Gastrocnemius medialis (tissue), 4 donors: ENCODE data around the gene SLC35E1.

Experiments used
- POLR2A ChIP-seq, 2 donors: fragments of 450-650 bp; IDR thresholded peaks; one replicate each; pipeline ENCODE4 v1.6.1; 2017; ENCODE audit warnings: antibody characterized with exemption in 2 of 2, mild to moderate bottlenecking in 2 of 2, moderate library complexity in 2 of 2
- TF ChIP-seq, protein P1 (sequence below), 5 experiments: fragments of 450-650 bp in 3 of 5; fragments of 200-600 bp in 2 of 5; sonication (generic) in 2 of 5; IDR thresholded peaks in 4 of 5; conservative IDR thresholded peaks in 1 of 5; 1 replicate in 4 of 5; 2 replicates in 1 of 5; pipeline ENCODE4 v1.5.1; 2016 to 2019; ENCODE audit warnings: antibody characterized with exemption in 5 of 5, mild to moderate bottlenecking in 3 of 5, moderate library complexity in 3 of 5

DNA sequence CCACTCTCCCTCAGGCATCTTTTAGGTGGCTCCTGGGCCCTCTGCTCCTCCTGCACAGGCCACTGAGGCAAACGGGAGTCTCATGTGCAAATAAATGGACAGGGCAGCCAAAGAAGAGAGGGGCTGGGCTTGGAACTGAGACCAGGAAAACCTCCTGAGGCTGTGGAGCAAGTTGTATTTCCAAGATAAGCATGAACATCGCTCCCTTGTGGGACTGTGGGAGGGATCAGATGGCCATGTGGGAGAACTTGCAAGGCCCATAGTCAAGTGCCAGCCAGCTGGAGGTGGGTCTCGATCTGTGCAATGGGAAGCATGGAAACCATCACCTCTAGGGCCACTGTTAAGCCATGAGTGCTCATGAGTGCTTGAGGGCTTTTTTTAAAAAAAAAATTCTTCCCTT lies 30.9 kb upstream of the SLC35E1 start:
- no peak for TF ChIP-seq POLR2A (IDR thresholded peaks at IDR 0.05)
- TF ChIP-seq, protein P1, sequence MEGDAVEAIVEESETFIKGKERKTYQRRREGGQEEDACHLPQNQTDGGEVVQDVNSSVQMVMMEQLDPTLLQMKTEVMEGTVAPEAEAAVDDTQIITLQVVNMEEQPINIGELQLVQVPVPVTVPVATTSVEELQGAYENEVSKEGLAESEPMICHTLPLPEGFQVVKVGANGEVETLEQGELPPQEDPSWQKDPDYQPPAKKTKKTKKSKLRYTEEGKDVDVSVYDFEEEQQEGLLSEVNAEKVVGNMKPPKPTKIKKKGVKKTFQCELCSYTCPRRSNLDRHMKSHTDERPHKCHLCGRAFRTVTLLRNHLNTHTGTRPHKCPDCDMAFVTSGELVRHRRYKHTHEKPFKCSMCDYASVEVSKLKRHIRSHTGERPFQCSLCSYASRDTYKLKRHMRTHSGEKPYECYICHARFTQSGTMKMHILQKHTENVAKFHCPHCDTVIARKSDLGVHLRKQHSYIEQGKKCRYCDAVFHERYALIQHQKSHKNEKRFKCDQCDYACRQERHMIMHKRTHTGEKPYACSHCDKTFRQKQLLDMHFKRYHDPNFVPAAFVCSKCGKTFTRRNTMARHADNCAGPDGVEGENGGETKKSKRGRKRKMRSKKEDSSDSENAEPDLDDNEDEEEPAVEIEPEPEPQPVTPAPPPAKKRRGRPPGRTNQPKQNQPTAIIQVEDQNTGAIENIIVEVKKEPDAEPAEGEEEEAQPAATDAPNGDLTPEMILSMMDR (IDR thresholded peaks at IDR 0.05 in 4 of 5, conservative IDR thresholded peaks at IDR 0.05 in 1 of 5) = no peak
